ENCODE results near the gene EPHB2. TPM values are rescaled to one million over a fixed set of nuclear protein-coding genes. Genes with fewer than 3 reads are reported as not detected.

The EPHB2 gene
- total RNA-seq, 2 experiments from 2014 or later: 0.59 TPM; not detected in 1

GRCh38 chr1:22804969-22805671, 94.5 kb downstream of the EPHB2 start:
- H2AFZ ChIP-seq (ENCODE audit: low read length): no peak overlapping the region
- TF ChIP-seq EZH2phosphoT487 (IDR thresholded peaks at IDR 0.05; ENCODE audit: borderline replicate concordance, low read depth, low read length): no peak
- no peak for TF ChIP-seq CTCF (conservative IDR thresholded peaks at IDR 0.05; ENCODE audit: low read length)
- no peak overlapping the region for H3K27ac ChIP-seq (ENCODE audit: low read depth, low read length, poor library complexity, severe bottlenecking)
- no peak for DNase-seq (ENCODE audit: low spot score)
- no peaks in the 10 kb centered on the region for H4K20me1 ChIP-seq (ENCODE audit: insufficient read depth, low read length)
- H3K4me1 ChIP-seq (ENCODE audit: insufficient read depth, low read length, poor library complexity, severe bottlenecking): no peaks in the 10 kb centered on the region
- H3K9me2 ChIP-seq (ENCODE audit: insufficient read depth, low read length): no peaks in the 10 kb centered on the region
- no peaks in the 10 kb centered on the region for H3K9me3 ChIP-seq (ENCODE audit: low read length)
- H3K36me3 ChIP-seq (ENCODE audit: insufficient read depth, low read length): no peaks in the 10 kb centered on the region
- ChIA-PET CTCF (ENCODE audit: unreplicated experiment) (no interaction called here), POLR2A (no interaction called here)
- H3K4me3 ChIP-seq (ENCODE audit: low read depth, low read length, poor library complexity, severe bottlenecking): no peak overlapping the region
- no TSS peak for BruUV-seq (replicated peaks)
- H3K4me2 ChIP-seq (ENCODE audit: low read length): no peak overlapping the region
- no peaks in the 10 kb centered on the region for H3K79me2 ChIP-seq (ENCODE audit: insufficient read depth, low read depth, low read length)
- intact Hi-C loops (cut with micrococcal nuclease; ENCODE audit: unreplicated experiment): no loop called here

- no peaks in the 10 kb centered on the region for H3K79me2 ChIP-seq (ENCODE audit: insufficient read depth, low read depth, low read length)
- no peaks in the 10 kb centered on the region for H3K9me2 ChIP-seq (ENCODE audit: insufficient read depth, low read length)
- H3K27ac ChIP-seq (ENCODE audit: low read depth, low read length, poor library complexity, severe bottlenecking): no peak overlapping the region
- no peaks in the 10 kb centered on the region for H3K36me3 ChIP-seq (ENCODE audit: insufficient read depth, low read length)
- no peak for DNase-seq (ENCODE audit: low spot score)
- H3K4me1 ChIP-seq (ENCODE audit: insufficient read depth, low read length, poor library complexity, severe bottlenecking): no peaks in the 10 kb centered on the region
- no TSS peak for BruUV-seq (replicated peaks)
- TF ChIP-seq CTCF (conservative IDR thresholded peaks at IDR 0.05; ENCODE audit: low read length) (no peak), EZH2phosphoT487 (IDR thresholded peaks at IDR 0.05; ENCODE audit: borderline replicate concordance, low read depth, low read length) (no peak)
- intact Hi-C loops (cut with micrococcal nuclease; ENCODE audit: unreplicated experiment): no loop called here
- no peaks in the 10 kb centered on the region for H3K9me3 ChIP-seq (ENCODE audit: low read length)
- no peak overlapping the region for H3K4me3 ChIP-seq (ENCODE audit: low read depth, low read length, poor library complexity, severe bottlenecking)
- H2AFZ ChIP-seq (ENCODE audit: low read length): no peak overlapping the region
- no peaks in the 10 kb centered on the region for H4K20me1 ChIP-seq (ENCODE audit: insufficient read depth, low read length)
- H3K4me2 ChIP-seq (ENCODE audit: low read length): no peak overlapping the region
- ChIA-PET CTCF (ENCODE audit: unreplicated experiment) (no interaction called here), POLR2A (no interaction called here)
These were observed 95.0 kb downstream of the EPHB2 start for GRCh38 chr1:22805672-22806038.

- intact Hi-C loops (cut with micrococcal nuclease; ENCODE audit: unreplicated experiment): no loop called here
- no TSS peak for BruUV-seq (replicated peaks)
- Histone ChIP-seq H3K79me2 (ENCODE audit: insufficient read depth, low read depth, low read length) (no peaks in the 10 kb centered on the region), H2AFZ (ENCODE audit: low read length) (no peak overlapping the region), H3K36me3 (ENCODE audit: insufficient read depth, low read length) (no peaks in the 10 kb centered on the region), H3K4me1 (ENCODE audit: insufficient read depth, low read length, poor library complexity, severe bottlenecking) (no peaks in the 10 kb centered on the region), H3K4me2 (ENCODE audit: low read length) (no peak overlapping the region), H3K27ac (ENCODE audit: low read depth, low read length, poor library complexity, severe bottlenecking) (no peak overlapping the region), H3K4me3 (ENCODE audit: low read depth, low read length, poor library complexity, severe bottlenecking) (no peak overlapping the region), H4K20me1 (ENCODE audit: insufficient read depth, low read length) (no peaks in the 10 kb centered on the region), H3K9me2 (ENCODE audit: insufficient read depth, low read length) (no peaks in the 10 kb centered on the region), H3K9me3 (ENCODE audit: low read length) (no peaks in the 10 kb centered on the region)
- TF ChIP-seq EZH2phosphoT487 (IDR thresholded peaks at IDR 0.05; ENCODE audit: borderline replicate concordance, low read depth, low read length) (no peak), CTCF (conservative IDR thresholded peaks at IDR 0.05; ENCODE audit: low read length) (no peak)
- ChIA-PET POLR2A (no interaction called here), CTCF (ENCODE audit: unreplicated experiment) (no interaction called here)
- no peak for DNase-seq (ENCODE audit: low spot score)
These were observed 95.9 kb downstream of the EPHB2 start for GRCh38 chr1:22806584-22806983.
